ENCODE results near the gene SF3B4.

Gene SF3B4

DNA sequence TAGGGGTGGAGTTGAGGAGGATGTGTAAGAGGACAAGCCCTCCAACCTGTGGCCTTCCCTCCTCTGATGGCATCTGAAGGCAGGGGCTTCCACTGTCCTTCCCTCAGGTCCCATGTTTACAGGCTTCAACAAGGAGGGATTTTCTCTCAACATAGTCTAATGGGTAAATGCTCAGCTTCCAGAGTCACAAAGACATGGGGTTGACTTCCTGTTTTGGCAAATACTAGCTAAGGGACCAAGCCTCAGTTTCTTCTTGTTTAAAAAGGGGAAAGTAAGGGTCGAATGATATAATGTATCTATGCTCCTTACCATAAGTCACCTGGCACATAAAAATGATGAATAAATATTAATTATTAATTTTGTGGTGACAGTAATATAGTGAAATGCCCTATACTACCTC is 13.1 kb downstream of the SF3B4 start:
- ATAC-seq (ENCODE audit: low read depth) (no peak), DNase-seq (ENCODE audit: low spot score) (no peak)
- no peak overlapping the region for H3K27ac ChIP-seq (ENCODE audit: poor library complexity, severe bottlenecking)
- no peaks in the 10 kb centered on the region for H3K27me3 ChIP-seq (ENCODE audit: insufficient read depth, poor library complexity, severe bottlenecking)
- no peaks in the 10 kb centered on the region for H3K36me3 ChIP-seq (ENCODE audit: low read depth)
- no peak overlapping the region for H3K4me3 ChIP-seq (ENCODE audit: severe bottlenecking)
- TF ChIP-seq, protein P1, sequence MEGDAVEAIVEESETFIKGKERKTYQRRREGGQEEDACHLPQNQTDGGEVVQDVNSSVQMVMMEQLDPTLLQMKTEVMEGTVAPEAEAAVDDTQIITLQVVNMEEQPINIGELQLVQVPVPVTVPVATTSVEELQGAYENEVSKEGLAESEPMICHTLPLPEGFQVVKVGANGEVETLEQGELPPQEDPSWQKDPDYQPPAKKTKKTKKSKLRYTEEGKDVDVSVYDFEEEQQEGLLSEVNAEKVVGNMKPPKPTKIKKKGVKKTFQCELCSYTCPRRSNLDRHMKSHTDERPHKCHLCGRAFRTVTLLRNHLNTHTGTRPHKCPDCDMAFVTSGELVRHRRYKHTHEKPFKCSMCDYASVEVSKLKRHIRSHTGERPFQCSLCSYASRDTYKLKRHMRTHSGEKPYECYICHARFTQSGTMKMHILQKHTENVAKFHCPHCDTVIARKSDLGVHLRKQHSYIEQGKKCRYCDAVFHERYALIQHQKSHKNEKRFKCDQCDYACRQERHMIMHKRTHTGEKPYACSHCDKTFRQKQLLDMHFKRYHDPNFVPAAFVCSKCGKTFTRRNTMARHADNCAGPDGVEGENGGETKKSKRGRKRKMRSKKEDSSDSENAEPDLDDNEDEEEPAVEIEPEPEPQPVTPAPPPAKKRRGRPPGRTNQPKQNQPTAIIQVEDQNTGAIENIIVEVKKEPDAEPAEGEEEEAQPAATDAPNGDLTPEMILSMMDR (IDR thresholded peaks at IDR 0.05; ENCODE audit: poor library complexity, severe bottlenecking), result no peak
- no peaks in the 10 kb centered on the region for H3K9me3 ChIP-seq (ENCODE audit: severe bottlenecking)
- no peaks in the 10 kb centered on the region for H3K4me1 ChIP-seq (ENCODE audit: insufficient read depth, poor library complexity, severe bottlenecking)

DNA sequence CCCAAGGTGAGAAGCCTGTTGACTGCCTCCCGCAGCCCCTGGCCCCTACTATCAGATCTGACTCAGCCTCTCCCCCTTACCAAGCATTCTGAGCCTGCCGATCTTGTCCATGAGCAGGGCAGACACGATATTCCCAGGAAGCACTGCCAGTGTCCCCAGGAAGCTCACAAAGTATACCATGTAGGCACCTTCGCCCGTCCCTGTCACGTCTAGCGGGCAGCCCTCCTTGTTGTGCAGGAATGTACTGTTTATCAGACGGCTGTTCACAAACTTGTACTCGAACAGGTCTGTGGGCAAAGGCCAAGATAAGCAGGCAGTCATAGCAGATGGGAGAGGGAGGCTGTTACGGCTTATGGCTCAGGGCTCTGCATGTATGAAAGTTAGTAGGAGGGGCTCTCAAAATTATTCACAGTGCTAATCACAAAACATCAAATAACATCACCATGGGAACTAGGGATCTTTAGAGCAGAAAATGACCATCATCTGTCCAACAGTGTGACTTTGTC is 21.0 kb downstream of the SF3B4 start:
- Histone ChIP-seq H3K27ac (ENCODE audit: poor library complexity, severe bottlenecking) (no peak overlapping the region), H3K4me1 (ENCODE audit: insufficient read depth, poor library complexity, severe bottlenecking) (no peaks in the 10 kb centered on the region), H3K36me3 (ENCODE audit: low read depth) (no peaks in the 10 kb centered on the region), H3K9me3 (ENCODE audit: severe bottlenecking) (no peaks in the 10 kb centered on the region), H3K4me3 (ENCODE audit: severe bottlenecking) (no peak overlapping the region), H3K27me3 (ENCODE audit: insufficient read depth, poor library complexity, severe bottlenecking) (no peaks in the 10 kb centered on the region)
- no peak for ATAC-seq (ENCODE audit: low read depth)
- no peak for DNase-seq (ENCODE audit: low spot score)
- TF ChIP-seq, protein P1 (IDR thresholded peaks at IDR 0.05; ENCODE audit: poor library complexity, severe bottlenecking), result no peak

DNA sequence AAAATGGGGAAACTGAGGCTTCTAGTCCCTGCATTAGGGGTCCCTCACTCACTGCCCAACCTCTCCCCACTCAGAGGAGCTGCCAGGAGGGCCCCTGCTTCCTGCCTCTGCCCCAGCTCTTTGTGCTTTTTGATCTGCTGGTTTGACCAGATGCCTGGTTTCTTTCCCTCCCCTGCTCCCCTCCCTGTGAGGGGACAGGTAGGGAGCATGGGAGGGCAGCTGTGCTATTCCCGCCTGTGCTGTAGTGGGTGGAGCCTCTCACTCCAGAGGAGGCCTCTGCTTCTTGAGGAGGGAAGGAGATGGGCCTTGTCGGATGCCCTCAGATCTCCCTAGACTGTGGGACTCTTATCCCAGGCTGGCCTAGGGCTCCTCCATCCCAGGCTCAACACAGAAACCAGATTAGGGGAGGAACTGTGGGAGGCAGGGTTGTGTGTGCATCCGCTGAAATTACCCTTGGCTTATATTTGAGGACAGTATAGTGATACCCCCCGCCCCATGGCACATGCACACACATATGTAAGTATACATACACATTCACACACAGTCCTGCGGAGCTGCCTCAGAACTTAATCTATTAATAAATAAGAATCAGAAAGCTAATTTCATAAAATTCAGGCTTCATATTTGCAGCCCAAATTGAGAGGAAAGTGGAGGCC is 23.6 kb downstream of the SF3B4 start:
- TF ChIP-seq, protein P1 (IDR thresholded peaks at IDR 0.05; ENCODE audit: poor library complexity, severe bottlenecking), result no peak
- H3K36me3 ChIP-seq (ENCODE audit: low read depth), result 0 out of 2 replicates have a peak, but pooled peaks cover 5% of the 10 kb centered on the region
- H3K4me1 ChIP-seq (ENCODE audit: insufficient read depth, poor library complexity, severe bottlenecking), result no peaks in the 10 kb centered on the region
- H3K4me3 ChIP-seq (ENCODE audit: severe bottlenecking), result no peak overlapping the region
- DNase-seq (ENCODE audit: low spot score) (no peak), ATAC-seq (ENCODE audit: low read depth) (no peak)
- no peaks in the 10 kb centered on the region for H3K27me3 ChIP-seq (ENCODE audit: insufficient read depth, poor library complexity, severe bottlenecking)
- no peak overlapping the region for H3K27ac ChIP-seq (ENCODE audit: poor library complexity, severe bottlenecking)
- no peaks in the 10 kb centered on the region for H3K9me3 ChIP-seq (ENCODE audit: severe bottlenecking)

DNA sequence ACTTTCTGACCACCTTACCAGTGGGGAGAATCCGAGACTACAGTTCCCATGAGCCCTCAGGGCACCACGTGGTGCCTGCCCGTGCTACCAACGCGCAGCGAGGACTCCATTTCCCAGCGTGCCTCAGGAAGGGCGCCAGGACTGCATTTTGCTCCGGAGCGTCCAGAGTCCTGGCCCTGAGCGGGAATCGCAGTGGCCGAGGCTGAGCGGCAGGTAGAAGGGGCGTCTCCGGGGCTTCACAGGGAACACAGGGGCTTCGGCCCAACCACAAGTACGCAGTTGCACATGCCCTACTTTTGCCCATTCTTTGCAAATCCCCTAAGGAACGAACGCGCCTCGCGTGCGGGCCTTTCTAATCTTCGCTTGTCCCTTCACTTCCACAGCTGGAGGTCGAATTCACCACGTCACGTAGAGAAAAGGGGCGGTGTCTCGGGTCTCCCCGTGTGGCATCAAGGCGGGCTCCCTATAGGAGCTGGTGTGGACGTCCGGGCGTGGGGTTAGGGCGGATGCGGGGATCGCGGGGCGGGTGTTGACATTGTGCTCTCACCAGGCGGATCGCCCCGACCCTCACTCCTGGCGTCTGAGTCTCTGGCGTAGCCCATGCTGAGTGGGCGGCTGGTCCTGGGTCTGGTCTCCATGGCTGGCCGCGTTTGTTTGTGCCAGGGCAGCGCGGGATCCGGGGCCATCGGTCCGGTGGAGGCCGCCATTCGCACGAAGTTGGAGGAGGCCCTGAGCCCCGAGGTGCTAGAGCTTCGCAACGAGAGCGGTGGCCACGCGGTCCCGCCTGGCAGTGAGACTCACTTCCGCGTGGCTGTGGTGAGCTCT is 27.9 kb downstream of the SF3B4 start, which contains the start of gene BOLA1:
Gene BOLA1, plus strand, starts transcription at position 109 of the 825 bp plus-strand sequence. Its CDS starts 492 bp downstream, at position 601.
- H3K36me3 ChIP-seq (ENCODE audit: low read depth), result 0 out of 2 replicates have a peak, but pooled peaks cover 5% of the 10 kb centered on the region
- no peaks in the 10 kb centered on the region for H3K27me3 ChIP-seq (ENCODE audit: insufficient read depth, poor library complexity, severe bottlenecking)
- peak within 1 kb of the TSS; percentile 47 for H3K27ac ChIP-seq (ENCODE audit: poor library complexity, severe bottlenecking)
- no peaks in the 10 kb centered on the region for H3K4me1 ChIP-seq (ENCODE audit: insufficient read depth, poor library complexity, severe bottlenecking)
- peak within 1 kb of the TSS; percentile 43 for H3K4me3 ChIP-seq (ENCODE audit: severe bottlenecking)
- TF ChIP-seq, protein P1 (IDR thresholded peaks at IDR 0.05; ENCODE audit: poor library complexity, severe bottlenecking), result no peak
- peak; percentile 99 for ATAC-seq (ENCODE audit: low read depth)
- H3K9me3 ChIP-seq (ENCODE audit: severe bottlenecking), result no peaks in the 10 kb centered on the region
- peak; percentile 93 for DNase-seq (ENCODE audit: low spot score)
